ENCODE data around the gene CPHXL2. TPM values are rescaled to one million over a fixed set of nuclear protein-coding genes. Genes with fewer than 3 reads are reported as not detected.

The CPHXL2 gene
- total RNA-seq (not detected), polyA plus RNA-seq (ENCODE audit: insufficient read length in 6 of 6) (under 1 TPM in 3 of 6 donors, not detected in 3; 0.17 to 0.52 (median 0.52) TPM)
- long read RNA-seq, donor 1 = 0 reads
- long read RNA-seq, donor 2 = 0 reads
- long read RNA-seq, donor 3 = 0 reads
- long read RNA-seq, donor 4 = 0 reads
- long read RNA-seq, donor 5 = 0 reads
- long read RNA-seq, donor 6 = 0 reads
- long read RNA-seq, donor 7 = 0 reads
- long read RNA-seq, donor 8 = 0 reads
- long read RNA-seq, donor 9 = 0 reads
- long read RNA-seq, donor 10 = 0 reads
- long read RNA-seq, donor 11 = 0 reads
- long read RNA-seq, donor 12 = 0 reads

- Histone ChIP-seq H3K36me3 (no peaks in the 10 kb centered on the region), H3K27ac (no peak within 1 kb of the TSS), H3K4me1 (no peaks in the 10 kb centered on the region), H3K9me3 (no peaks in the 10 kb centered on the region), H3K4me3 (no peak within 1 kb of the TSS), H3K27me3 (no peaks in the 10 kb centered on the region)
- no peak for DNase-seq
- intact Hi-C loops (cut with DNase I) = no loop called here
- ATAC-seq = no peak
- TF ChIP-seq CTCF (IDR thresholded peaks at IDR 0.05) = no peak
These were observed at the start of gene CPHXL2 for GRCh38 chr16:75676909-75677308. TSS of gene CPHXL2 (minus strand) at chr16:75677009. CDS start at chr16:75676999, 10 bp downstream.

GRCh38 chr16:75726390-75726789, 49.6 kb upstream of the CPHXL2 start, which contains the start of gene CPHXL:
TSS of gene CPHXL (minus strand) at chr16:75726490. CDS start at chr16:75726442, 48 bp downstream.
- no peak within 1 kb of the TSS for H3K4me3 ChIP-seq
- no peak within 1 kb of the TSS for H3K27ac ChIP-seq
- no peak for ATAC-seq
- no peaks in the 10 kb centered on the region for H3K4me1 ChIP-seq
- no peak for DNase-seq
- peaks cover 0 to 2% of the 10 kb centered on the region in 2 donors for H3K9me3 ChIP-seq
- intact Hi-C loops (cut with DNase I) = no loop called here
- no peak for TF ChIP-seq CTCF (IDR thresholded peaks at IDR 0.05)
- no peaks in the 10 kb centered on the region for H3K27me3 ChIP-seq
- H3K36me3 ChIP-seq = no peaks in the 10 kb centered on the region

- ATAC-seq (no peak), DNase-seq (no peak)
These were observed 41.6 kb upstream of the CPHXL2 start for GRCh38 chr16:75718452-75718851.

GRCh38 chr16:75714661-75715060, 37.9 kb upstream of the CPHXL2 start:
- no peak for TF ChIP-seq CTCF (IDR thresholded peaks at IDR 0.05)
- intact Hi-C loops (cut with DNase I) = no loop called here
- no peak overlapping the region for H3K4me3 ChIP-seq
- no peaks in the 10 kb centered on the region for H3K27me3 ChIP-seq
- ATAC-seq (no peak), DNase-seq (no peak)
- no peak overlapping the region for H3K27ac ChIP-seq
- no peaks in the 10 kb centered on the region for H3K4me1 ChIP-seq
- peaks cover 0 to 19% of the 10 kb centered on the region in 2 donors for H3K9me3 ChIP-seq
- H3K36me3 ChIP-seq = no peaks in the 10 kb centered on the region

More at GRCh38 chr16:75718452-75718851, 41.6 kb upstream of the CPHXL2 start:
- Histone ChIP-seq H3K27me3 (no peaks in the 10 kb centered on the region), H3K27ac (no peak overlapping the region), H3K36me3 (no peaks in the 10 kb centered on the region), H3K4me3 (no peak overlapping the region), H3K9me3 (no peaks in the 10 kb centered on the region), H3K4me1 (no peaks in the 10 kb centered on the region)
- TF ChIP-seq CTCF (IDR thresholded peaks at IDR 0.05) = no peak
- intact Hi-C loops (cut with DNase I) = no loop called here

GRCh38 chr16:75710344-75710743, 33.5 kb upstream of the CPHXL2 start:
- Histone ChIP-seq H3K36me3 (no peaks in the 10 kb centered on the region), H3K27ac (no peak overlapping the region), H3K27me3 (no peaks in the 10 kb centered on the region), H3K4me1 (no peaks in the 10 kb centered on the region), H3K9me3 (peaks cover 0 to 24% of the 10 kb centered on the region in 2 donors), H3K4me3 (no peak overlapping the region)
- DNase-seq = no peak
- TF ChIP-seq CTCF (IDR thresholded peaks at IDR 0.05) = no peak
- ATAC-seq = no peak
- intact Hi-C loops (cut with DNase I) = no loop called here
